Tongue (tissue), 2 donors: Measurements from ENCODE around the gene TNS3. TPM values are rescaled to one million over a fixed set of nuclear protein-coding genes. Genes with fewer than 3 reads are reported as not detected.

Source experiments
- DNase-seq: peaks from one replicate; pipeline ENCODE4 v3.0.0-alpha.2; 2015
- total RNA-seq: library from RNA; depleted of rRNA; stranded (reverse); fragments of >200 nt; gene quantifications from one replicate; pipeline ENCODE4 v1.2.3, GENCODE V29; 2014

TNS3 gene
- total RNA-seq, 1 donor from 2014 or later = 39.7 TPM

DNA sequence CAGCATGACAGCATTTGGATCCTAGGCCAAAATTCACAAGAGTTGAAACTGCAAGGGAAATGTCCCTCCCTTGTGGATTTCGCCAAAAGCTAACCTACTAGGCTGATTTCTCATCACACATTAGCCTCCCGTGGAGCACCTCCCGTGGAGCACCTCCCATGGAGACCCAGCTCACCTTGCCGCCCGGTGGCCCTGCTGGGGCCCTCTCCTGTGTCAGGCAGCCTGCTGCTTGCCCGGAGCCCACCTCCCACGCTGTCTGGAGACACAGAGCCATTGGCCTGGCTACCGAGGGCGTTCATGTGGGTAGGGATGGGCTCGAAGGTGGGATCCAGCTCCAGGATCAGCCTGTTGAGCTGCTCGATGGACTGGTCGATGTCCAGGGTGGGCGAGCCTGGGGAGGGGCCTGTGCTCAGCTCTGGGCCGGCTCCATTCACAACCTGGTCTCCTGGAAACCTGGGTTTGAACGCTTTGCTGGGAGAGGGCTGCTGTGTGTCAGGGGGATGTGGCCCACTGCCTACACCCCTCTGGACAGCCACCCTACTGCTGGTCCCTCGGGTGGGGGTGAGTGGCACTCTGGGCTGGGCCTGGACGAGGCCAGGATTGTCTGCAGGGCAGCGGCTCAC is 213.6 kb downstream of the TNS3 start:
- no peak for DNase-seq

DNA sequence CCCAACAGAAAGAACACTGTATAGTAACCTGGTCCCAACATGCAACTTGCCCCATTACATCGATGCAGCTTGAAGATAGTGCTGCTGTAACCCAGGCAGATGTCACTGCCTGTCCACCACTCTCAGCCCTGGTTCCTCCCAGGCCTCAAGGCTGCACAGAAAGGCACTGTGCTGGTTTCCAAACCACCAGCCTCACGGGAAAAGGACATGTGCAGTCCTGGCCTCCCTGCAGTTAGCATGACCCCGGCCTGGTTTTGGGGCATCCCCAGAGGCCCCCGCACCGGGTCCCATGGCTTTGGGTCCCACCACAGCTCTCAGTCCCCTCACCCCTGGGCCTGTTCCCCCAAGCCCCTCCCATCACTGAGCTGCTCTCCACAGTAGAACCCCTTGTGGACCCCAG is 214.5 kb downstream of the TNS3 start:
- DNase-seq = no peak

GRCh38 chr7:47366960-47367359 is 215.0 kb downstream of the TNS3 start:
- no peak for DNase-seq

DNA sequence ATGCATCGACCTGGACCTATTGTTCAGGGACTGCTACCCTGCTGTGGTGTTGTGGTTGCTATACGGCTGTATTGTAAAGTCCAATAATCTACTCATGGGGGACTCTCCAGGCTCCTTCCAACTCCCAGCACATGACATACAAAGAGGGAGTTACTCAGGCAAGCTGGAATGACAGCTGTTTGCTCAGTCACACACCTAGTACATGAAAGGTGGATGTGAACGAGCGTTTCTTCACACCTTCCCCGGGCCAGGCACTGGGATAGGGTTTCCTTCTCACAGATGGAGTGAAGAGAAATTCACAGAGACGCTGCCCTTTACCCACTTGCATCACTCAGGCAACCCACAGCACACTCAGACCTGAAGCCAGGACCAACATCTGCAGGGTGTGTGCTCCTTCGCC is 215.7 kb downstream of the TNS3 start:
- DNase-seq = no peak

- no peak for DNase-seq
These were observed 218.9 kb downstream of the TNS3 start for GRCh38 chr7:47362984-47363383.

GRCh38 chr7:47361746-47362215 is 220.1 kb downstream of the TNS3 start:
- DNase-seq = peak; percentile 65

DNA sequence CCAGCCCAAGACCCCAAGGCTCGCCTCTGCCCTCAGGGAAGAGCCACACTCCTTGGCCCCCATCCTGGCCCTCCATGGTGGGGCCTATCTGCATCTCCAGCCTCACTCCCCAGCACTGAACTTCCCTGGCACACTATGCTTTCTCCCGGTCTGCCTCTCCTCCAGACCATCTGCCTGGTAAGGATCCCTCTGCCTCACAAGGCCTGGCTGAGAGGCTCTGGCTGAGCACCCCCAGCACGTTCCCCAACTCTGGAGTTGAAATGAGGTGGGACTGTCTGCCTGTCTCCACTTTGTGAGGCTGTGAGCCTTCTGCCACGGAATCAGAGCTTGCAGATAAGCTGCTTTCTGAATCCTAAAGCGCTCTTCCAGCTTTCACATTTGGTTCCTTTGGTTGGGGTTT is 220.7 kb downstream of the TNS3 start:
- DNase-seq = no peak

DNA sequence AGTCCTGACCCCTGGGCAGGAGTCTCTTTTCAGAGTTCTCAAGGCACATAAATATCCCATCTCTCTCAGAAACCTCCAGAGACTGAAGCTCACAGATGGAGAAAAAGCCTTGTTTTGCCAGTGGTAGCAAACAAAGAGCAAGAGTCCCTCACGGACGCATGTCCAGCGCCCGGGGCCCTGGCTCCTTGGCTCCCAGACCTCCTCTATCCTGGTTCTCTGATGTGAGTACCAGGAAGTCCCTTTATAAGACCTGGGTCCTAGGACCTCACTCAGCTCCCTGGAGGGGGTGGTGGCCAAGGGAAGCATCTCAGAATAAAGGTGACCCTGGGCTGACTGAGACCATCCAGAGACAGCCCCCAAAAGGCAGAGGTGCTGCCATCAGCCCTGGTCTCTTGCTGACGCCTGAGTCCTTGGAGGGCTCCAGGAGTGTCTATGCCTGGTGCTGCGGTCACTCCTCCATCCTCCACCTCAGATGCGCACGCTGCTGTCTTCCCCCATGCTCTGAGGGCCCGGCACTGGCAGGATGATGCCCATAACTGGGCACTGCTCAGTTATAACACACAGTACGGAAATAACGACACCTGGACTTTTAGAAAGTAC is 221.5 kb downstream of the TNS3 start:
- no peak for DNase-seq

GRCh38 chr7:47358944-47359588 is 222.8 kb downstream of the TNS3 start:
- no peak for DNase-seq

DNA sequence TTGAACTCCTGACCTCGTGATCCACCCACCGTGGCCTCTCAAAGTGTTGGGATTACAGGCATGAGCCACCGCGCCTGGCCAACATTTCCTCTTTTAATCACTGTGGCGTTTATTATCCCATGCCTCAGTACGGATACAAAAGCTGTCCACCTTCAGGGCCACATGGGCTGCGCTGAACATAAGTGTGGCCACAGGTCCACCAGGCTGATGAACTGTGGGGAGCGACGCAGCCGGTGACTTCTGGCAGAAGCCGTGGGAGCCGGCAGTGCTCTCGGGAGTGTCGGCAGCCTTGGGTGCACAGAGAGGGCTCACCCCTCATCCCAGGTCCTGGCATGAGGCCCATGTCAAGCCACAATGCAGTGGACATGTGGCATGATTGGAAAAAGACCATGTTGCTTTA is 223.6 kb downstream of the TNS3 start:
- DNase-seq = no peak

DNA sequence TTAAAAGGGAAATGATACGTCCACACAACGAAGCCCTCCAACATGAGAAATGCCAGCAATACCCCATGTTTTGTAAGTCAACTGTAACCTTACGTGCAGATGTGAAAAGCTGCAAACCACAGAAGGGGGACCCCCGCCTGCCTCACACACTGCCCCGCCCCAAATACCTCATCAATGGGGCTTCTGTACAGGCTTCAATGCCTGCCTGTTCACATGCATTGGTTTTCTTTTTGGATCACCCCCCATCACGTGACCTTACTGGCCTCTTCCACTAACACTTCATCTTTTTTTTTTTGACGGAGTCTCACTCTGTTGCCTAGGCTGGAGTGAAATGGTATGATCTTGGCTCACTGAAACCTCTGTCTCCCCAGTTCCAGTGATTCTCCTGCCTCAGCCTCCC is 224.0 kb downstream of the TNS3 start:
- DNase-seq = peak; percentile 49

DNA sequence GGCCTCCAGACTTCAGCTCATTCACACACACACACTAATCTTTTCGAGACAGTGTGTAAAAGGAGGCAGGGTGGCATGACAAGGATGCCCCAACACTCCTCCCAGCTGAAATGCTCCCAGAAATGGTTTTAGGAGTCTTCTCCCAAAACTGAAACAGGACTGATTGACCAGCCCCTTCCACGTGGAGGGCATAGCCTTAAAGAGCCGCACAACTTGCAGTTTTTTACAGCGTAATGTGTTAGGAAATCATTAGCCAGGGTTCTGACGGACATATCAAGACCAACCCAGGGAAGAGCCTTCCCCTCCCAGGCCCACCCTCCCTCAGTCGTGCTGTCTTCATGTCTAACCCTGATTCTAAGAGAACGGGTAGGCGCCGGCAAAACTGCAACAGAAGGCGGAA is 224.6 kb downstream of the TNS3 start:
- DNase-seq = no peak

- DNase-seq = no peak
These were observed 225.7 kb downstream of the TNS3 start for GRCh38 chr7:47356261-47356660.

DNA sequence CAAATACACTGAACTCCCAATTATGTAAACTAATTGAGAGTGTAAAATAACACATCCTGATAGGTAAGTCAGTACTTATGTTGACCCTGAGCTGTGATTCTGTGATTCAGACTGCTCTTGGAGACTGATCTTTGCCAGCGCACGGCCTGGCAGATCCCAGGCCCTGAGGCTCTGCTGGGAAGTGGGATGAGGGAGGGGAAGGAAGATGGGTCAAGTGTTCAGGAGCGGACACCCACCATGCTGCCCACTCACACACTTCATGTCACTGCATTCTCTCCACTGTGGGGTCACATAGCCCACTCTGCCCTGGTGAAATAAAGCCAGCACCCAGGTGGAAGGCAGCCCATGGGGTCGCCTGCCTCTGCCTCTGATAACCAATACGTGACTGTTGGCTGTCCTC is 226.2 kb downstream of the TNS3 start:
- no peak for DNase-seq

DNA sequence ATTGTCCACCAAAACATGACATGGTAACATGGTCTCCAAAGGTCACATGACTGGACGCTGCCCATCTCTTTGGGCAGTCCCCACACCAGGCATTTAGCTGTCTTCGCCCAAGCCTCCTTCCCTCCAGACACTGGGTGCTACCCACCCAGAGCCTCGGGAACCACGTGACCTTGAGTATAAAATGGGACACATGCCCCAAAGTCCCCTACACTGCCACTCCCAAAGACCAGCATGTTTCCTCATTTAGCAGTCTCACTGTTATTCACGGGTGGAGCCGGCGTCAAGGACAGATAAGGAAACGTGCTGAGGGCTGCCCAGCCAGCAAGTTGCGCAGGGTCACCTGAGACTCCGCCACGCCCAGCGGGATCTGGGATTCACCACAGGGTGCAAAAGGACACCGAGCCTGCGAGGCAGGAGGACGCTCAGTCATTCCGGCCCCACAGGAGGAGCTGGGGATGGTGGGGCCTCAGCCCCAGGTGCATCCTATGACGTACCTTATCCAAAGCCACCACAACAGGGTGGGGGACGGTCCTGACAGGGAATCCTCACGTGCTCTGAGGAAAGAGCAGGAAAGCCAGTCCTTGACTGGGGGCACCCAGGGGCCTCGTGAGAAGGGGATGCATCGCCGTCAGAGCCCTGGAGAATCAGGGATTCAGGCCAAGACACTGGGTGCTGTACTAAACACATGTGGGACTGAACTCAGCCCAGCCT is 226.9 kb downstream of the TNS3 start:
- no peak for DNase-seq

GRCh38 chr7:47354071-47354470 is 227.8 kb downstream of the TNS3 start:
- no peak for DNase-seq

GRCh38 chr7:47352394-47352968 is 229.4 kb downstream of the TNS3 start:
- DNase-seq = no peak

- peak; percentile 58 for DNase-seq
These were observed 230.4 kb downstream of the TNS3 start for GRCh38 chr7:47351233-47352154.

- DNase-seq = no peak
These were observed 231.5 kb downstream of the TNS3 start for GRCh38 chr7:47350425-47350824.

GRCh38 chr7:47349401-47349800 is 232.5 kb downstream of the TNS3 start:
- no peak for DNase-seq

GRCh38 chr7:47347816-47348385 is 234.0 kb downstream of the TNS3 start:
- no peak for DNase-seq
